RWPE1 (cell line): ENCODE measurements around the gene NPRL2.

Source experiments
- CTCF ChIA-PET: fragments of 350-600 bp; sonication (Branson Sonifier 250); formaldehyde crosslinking; extraction: SDS; loops from one replicate; lab custom pipeline; 2021; lab: Yijun Ruan, JAX
- POLR2A ChIA-PET: fragments of 400-600 bp; formaldehyde crosslinking; extraction: SDS; loops from one replicate; lab custom pipeline; 2020; ENCODE audit warnings: antibody characterized with exemption; ENCODE audit not compliant: low non-redundant PET; lab: Yijun Ruan, JAX
- DNase-seq: peaks from one replicate; pipeline ENCODE4 v3.0.0; 2012; ENCODE audit warnings: low spot score
- H3K27ac ChIP-seq: fragments of 450-650 bp; 2 replicates; pipeline ENCODE4 v1.5.1; 2017
- CTCF ChIP-seq: fragments of 450-650 bp; conservative IDR thresholded peaks from 2 replicates; pipeline ENCODE4 v1.5.1; 2017; ENCODE audit warnings: low read depth, mild to moderate bottlenecking

NPRL2 gene

GRCh38 chr3:50322386-50323091 lies 28.0 kb downstream of the NPRL2 start, which contains the start of gene HYAL2:
TSS of gene HYAL2 (minus strand) at chr3:50322745. CDS start at chr3:50320489, 2,256 bp downstream.
- ChIA-PET POLR2A (no interaction called here), CTCF (no interaction called here)
- no peak for DNase-seq
- TF ChIP-seq CTCF: no peak
- peak within 1 kb of the TSS; percentile 97 for H3K27ac ChIP-seq

DNA sequence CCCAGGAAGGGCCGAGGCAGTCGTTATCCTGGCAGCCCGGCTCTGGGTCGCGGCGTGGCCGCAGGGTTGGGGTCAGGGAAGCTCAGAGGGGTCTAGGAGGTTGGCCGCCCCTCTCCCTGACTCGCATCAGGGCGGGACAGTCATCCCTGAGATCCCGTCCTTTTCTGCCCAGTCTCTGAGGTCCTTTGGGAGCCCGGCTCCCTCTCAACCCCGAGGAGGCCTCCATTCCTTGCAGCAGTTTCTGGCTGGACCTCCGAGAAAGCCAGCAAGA lies 28.5 kb downstream of the NPRL2 start:
- no peak for DNase-seq
- H3K27ac ChIP-seq: peak overlapping the region; percentile 97
- CTCF ChIA-PET: no interaction called here
- no peak for TF ChIP-seq CTCF
- POLR2A ChIA-PET: interaction anchor here (0.6 kb wide), 1 partner anchor 23 kb away, joined by 3 read pairs; no protein-coding TSS in a partner anchor

DNA sequence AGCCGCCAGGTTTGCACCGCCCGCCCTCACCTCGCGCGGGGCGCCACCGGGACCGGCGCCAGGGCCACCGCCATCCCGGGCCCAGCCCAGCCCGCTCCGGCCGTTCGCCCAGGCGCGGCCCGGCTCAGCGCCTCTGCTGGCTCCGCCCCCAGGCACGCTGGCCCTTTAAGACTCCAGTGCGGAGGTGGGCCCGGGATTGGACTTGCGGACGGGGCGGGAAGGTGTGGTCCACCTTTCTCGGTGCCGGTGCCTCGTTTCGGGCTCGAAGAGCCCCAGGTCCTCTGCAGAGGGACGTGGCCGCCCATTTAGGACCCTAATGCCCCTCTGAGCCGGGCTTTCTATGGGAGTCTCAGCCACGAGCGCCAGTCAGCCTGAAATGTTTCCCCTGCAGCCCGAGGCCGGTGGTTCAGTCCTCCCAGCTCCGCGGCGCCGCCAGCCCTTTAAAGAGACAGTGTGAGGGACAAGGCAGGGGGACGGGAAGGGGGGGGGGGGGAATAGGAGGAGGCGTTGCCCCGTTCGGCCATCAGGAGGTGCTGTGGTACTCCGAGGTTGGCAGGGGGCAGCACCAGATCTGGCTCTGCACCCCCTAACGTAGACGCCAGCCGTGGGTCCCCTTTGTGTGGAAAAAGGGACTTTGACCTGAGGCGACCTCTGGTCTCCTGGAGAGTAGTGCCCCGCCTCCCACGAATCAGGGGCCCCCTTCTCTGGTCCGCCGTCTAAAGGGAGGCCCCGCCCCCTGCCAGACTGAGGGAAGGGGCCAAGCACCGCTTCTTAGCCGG lies 29.1 kb downstream of the NPRL2 start:
- peak; percentile 78 for DNase-seq
- ChIA-PET POLR2A (interaction anchor here (0.6 kb wide), 1 partner anchor 24 kb away, joined by 3 read pairs; no protein-coding TSS in a partner anchor), CTCF (interaction anchor here (0.7 kb wide), 1 partner anchor 22 kb away, joined by 4 read pairs; no protein-coding TSS in a partner anchor)
- peak; percentile 70 for TF ChIP-seq CTCF
- peak overlapping the region; percentile 97 for H3K27ac ChIP-seq

GRCh38 chr3:50320853-50321335 lies 29.7 kb downstream of the NPRL2 start:
- peak; percentile 56 for DNase-seq
- peak overlapping the region; percentile 97 for H3K27ac ChIP-seq
- ChIA-PET POLR2A (no interaction called here), CTCF (interaction anchor here (0.7 kb wide), 1 partner anchor 21 kb away, joined by 4 read pairs; no protein-coding TSS in a partner anchor)
- no peak for TF ChIP-seq CTCF

DNA sequence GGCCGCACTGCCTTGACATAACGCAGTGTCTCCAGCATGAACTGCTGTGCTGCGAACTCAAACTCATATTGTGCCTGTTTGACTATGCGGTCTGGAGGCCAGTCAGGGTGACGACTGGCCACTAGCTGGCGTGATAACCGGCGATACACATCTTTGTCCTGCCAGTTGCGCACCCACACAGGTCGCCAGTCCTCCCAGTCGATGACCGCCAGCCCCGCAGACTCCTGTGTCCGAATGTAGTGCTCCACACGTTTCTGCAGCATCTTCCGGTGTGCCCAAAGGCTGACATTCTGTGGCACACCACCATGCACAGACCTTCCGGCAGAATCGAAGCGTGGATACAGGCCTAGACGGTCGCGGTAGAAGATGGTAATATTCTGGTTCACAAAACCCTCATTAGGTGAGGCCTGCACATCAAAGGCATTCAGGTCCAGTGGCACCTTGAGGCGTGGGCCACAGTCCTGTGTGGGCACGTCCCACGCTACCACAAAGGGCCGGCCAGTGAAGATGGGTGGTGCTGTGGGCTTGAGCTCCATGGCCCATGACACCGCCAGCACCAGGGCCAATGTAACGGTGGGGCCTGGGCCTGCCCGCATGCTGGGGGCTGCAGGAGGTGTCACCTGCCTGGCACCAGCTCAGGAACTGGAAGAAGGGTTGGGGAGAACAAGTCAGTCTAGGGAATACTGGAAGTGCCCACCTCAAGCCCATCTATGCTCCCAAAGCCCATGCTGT lies 30.5 kb downstream of the NPRL2 start:
- CTCF ChIA-PET: no interaction called here
- no peak for DNase-seq
- POLR2A ChIA-PET: no interaction called here
- no peak for TF ChIP-seq CTCF
- H3K27ac ChIP-seq: peak overlapping the region; percentile 97
